Glutamatergic neuron (in vitro differentiated cells): ENCODE measurements around the gene TACC2. TPM values are rescaled to one million over a fixed set of nuclear protein-coding genes. Genes with fewer than 3 reads are reported as not detected.

Experiments
- DNase-seq: peaks from one replicate; pipeline ENCODE4 v3.0.0; 2022
- H3K27ac Mint-ChIP-seq: one replicate; pipeline ENCODE4 v1.8.0; 2020; ENCODE audit warnings: mild to moderate bottlenecking, mixed read lengths, inconsistent platforms; ENCODE audit not compliant: unreplicated experiment
- H3K27me3 Mint-ChIP-seq: one replicate; pipeline ENCODE4 v1.8.0; 2020; ENCODE audit warnings: mild to moderate bottlenecking, moderate library complexity, mixed read lengths, inconsistent platforms; ENCODE audit not compliant: unreplicated experiment
- H3K36me3 Mint-ChIP-seq: one replicate; pipeline ENCODE4 v1.8.0; 2020; ENCODE audit warnings: mild to moderate bottlenecking, mixed read lengths, inconsistent platforms; ENCODE audit not compliant: unreplicated experiment
- H3K4me1 Mint-ChIP-seq: one replicate; pipeline ENCODE4 v1.8.0; 2020; ENCODE audit warnings: mild to moderate bottlenecking, low read depth, mixed read lengths, inconsistent platforms; ENCODE audit not compliant: unreplicated experiment
- H3K4me3 Mint-ChIP-seq: one replicate; pipeline ENCODE4 v1.8.0; 2020; ENCODE audit warnings: mild to moderate bottlenecking, mixed read lengths, inconsistent platforms; ENCODE audit not compliant: unreplicated experiment
- H3K9me3 Mint-ChIP-seq: one replicate; pipeline ENCODE4 v1.8.0; 2020; ENCODE audit warnings: mild to moderate bottlenecking, moderate library complexity, mixed read lengths, inconsistent platforms; ENCODE audit not compliant: unreplicated experiment
- total RNA-seq: library from RNA; stranded (reverse); fragmentation: NEBNext Ultra II Directional; extraction: Animal tissue kit (Norgen Biotek cat#: 25700); gene quantifications from one replicate; pipeline ENCODE4 v1.2.1, GENCODE V29; 2021; ENCODE audit not compliant: unreplicated experiment
- TF ChIP-seq, protein P1 (sequence below): fragments of 200-600 bp; sonication (generic); IDR thresholded peaks from one replicate; pipeline ENCODE4 v1.5.0; 2021; ENCODE audit not compliant: partially characterized antibody, unreplicated experiment

The TACC2 gene
- total RNA-seq, 1 donor from 2014 or later, result 499 TPM

DNA sequence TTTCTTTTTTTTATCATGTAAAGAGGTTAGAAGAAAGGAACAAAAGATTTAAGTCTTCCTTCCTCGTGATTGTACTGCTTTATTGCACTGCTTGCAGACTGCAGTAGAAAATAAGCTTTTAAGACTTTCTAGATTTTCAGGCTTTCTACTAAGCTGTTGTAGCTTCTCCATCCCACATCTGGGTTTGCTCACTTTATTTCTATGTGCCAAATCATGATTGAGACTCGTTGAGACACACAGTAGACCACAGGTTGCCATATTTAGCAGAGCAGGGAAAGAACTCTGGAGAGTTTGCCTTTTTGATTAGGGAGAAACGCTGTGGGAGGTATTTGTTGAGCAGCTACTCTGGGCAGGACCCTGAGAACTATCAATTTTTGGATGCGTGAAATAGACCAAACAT lies 192.9 kb downstream of the TACC2 start:
- no peak overlapping the region for H3K27ac Mint-ChIP-seq
- TF ChIP-seq, protein P1, sequence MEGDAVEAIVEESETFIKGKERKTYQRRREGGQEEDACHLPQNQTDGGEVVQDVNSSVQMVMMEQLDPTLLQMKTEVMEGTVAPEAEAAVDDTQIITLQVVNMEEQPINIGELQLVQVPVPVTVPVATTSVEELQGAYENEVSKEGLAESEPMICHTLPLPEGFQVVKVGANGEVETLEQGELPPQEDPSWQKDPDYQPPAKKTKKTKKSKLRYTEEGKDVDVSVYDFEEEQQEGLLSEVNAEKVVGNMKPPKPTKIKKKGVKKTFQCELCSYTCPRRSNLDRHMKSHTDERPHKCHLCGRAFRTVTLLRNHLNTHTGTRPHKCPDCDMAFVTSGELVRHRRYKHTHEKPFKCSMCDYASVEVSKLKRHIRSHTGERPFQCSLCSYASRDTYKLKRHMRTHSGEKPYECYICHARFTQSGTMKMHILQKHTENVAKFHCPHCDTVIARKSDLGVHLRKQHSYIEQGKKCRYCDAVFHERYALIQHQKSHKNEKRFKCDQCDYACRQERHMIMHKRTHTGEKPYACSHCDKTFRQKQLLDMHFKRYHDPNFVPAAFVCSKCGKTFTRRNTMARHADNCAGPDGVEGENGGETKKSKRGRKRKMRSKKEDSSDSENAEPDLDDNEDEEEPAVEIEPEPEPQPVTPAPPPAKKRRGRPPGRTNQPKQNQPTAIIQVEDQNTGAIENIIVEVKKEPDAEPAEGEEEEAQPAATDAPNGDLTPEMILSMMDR, result no peak
- H3K4me3 Mint-ChIP-seq, result peak overlapping the region; percentile 16

DNA sequence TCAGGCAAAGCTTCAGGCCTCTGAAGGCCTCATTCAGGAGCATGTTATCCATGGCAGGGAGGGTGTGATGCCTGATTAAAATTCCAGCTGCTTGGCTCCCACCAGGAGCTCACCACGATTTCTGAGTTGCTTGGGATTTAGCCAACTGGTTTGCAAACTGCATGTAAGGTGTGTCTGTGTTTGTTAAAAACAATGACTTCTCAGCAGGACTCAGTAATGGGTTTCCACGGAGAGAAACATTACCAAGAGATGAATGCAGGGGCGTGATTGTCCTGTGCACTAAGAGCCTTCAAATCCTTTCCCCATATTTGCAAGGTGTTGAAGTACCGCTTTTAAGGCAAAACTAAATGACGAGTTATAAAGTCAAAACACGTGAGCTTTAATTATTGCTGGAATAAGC lies 193.3 kb downstream of the TACC2 start:
- peak overlapping the region; percentile 70 for H3K4me3 Mint-ChIP-seq
- peaks cover 2% of the 10 kb centered on the region for H3K27me3 Mint-ChIP-seq
- H3K27ac Mint-ChIP-seq, result peak overlapping the region; percentile 73
- peaks cover 41% of the 10 kb centered on the region for H3K4me1 Mint-ChIP-seq
- TF ChIP-seq, protein P1, result no peak
- no peaks in the 10 kb centered on the region for H3K36me3 Mint-ChIP-seq
- DNase-seq, result no peak
- H3K9me3 Mint-ChIP-seq, result peaks cover 5% of the 10 kb centered on the region

More for the DNA sequence above, 192.9 kb downstream of the TACC2 start:
- Mint-ChIP-seq H3K4me1 (peaks cover 43% of the 10 kb centered on the region), H3K36me3 (no peaks in the 10 kb centered on the region), H3K9me3 (peaks cover 5% of the 10 kb centered on the region), H3K27me3 (peaks cover 2% of the 10 kb centered on the region)
- no peak for DNase-seq

DNA sequence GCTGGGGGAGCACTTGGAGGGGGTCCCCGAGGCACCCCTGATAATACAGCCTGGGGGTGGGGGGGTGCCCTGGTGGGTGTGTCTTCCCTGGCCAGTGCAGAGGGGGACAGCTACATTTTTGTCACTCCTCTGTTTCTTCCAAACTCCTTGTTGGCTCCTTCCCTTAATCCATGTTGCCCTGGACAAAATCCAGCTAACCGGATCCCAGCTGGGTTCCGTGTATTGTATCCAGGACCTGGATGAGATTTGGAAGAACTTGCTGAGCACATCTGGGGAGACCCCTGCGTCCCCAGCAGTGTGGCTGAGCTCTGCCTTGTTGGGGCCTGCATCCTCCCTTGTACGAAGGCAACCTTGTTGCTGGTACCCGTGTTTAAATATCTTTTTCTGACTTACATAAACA lies 195.3 kb downstream of the TACC2 start:
- peaks cover 6% of the 10 kb centered on the region for H3K9me3 Mint-ChIP-seq
- no peak overlapping the region for H3K4me3 Mint-ChIP-seq
- H3K27me3 Mint-ChIP-seq, result peaks cover 2% of the 10 kb centered on the region
- peaks cover 44% of the 10 kb centered on the region for H3K4me1 Mint-ChIP-seq
- no peak for DNase-seq
- no peaks in the 10 kb centered on the region for H3K36me3 Mint-ChIP-seq
- H3K27ac Mint-ChIP-seq, result no peak overlapping the region
- TF ChIP-seq, protein P1, result no peak

DNA sequence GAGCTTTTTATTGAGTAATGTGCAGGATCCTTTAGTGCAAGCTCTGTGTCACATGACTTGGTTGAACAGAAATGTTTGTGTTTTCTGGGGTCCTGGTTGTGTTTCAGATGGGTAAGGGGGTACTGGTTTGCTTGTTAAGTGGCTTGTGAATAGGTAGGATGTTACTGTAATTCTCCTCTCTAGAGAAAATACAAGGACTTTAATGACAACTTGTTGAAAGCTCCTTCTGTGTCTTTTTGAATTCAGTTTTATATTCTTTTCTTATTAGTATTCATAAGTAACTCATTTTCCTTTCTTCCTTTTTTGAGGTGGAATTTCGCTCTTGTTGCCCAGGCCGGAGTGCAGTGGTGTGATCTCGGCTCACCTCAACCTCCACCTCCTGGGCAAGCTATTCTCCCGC lies 196.7 kb downstream of the TACC2 start:
- no peak overlapping the region for H3K4me3 Mint-ChIP-seq
- H3K27me3 Mint-ChIP-seq, result peaks cover 2% of the 10 kb centered on the region
- no peak for DNase-seq
- peaks cover 52% of the 10 kb centered on the region for H3K4me1 Mint-ChIP-seq
- peaks cover 6% of the 10 kb centered on the region for H3K9me3 Mint-ChIP-seq
- H3K36me3 Mint-ChIP-seq, result no peaks in the 10 kb centered on the region
- TF ChIP-seq, protein P1, result no peak
- H3K27ac Mint-ChIP-seq, result no peak overlapping the region

DNA sequence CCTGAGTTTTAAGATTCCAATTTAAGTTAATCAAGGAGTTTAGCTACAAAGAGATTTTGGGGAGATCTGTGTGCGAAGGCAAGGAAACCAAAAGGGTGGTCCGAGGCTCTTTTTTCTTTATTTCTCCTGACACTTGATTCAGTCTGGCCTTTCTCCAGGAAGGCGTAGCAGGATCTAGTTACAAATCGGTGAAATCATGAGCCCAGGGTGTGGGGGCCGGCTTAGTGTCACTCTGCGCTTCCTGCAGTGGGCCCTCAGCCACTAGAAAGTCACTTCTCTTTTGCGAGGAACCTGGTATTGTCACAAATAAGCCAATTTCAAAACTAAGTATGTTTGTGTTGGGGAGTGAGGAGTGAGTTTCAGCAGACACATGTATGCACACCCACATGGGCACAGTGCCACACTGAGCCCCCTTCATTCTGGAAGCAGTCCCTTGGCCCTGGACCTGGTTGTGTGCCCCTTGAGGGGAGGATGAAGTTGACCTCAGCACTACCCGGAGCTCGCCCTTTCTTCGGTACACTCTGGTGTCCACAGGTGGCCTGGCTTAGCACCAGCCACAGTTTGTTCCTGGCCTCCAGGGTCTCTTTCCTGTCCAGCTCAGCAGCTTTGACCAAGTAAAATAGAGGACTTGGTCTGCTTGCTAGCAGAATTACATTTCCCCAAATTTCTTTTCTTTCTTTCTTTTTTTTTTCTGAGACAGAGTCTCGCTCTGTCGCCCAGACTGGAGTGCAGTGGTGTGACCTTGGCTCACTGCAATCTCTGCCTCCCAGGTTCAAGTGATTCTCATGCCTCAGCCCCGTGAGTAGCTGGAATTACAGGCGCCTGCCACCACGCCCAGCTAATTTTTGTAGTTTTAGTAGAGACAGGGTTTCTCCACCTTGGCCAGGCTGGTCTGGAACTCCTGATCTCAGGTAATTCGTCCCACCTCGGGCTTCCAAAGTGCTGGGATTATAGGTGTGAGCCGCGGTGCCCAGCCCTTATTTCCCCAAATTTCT lies 198.2 kb downstream of the TACC2 start:
- Mint-ChIP-seq H3K4me3 (peak overlapping the region; percentile 15), H3K9me3 (peaks cover 10% of the 10 kb centered on the region), H3K27ac (no peak overlapping the region), H3K4me1 (peaks cover 55% of the 10 kb centered on the region), H3K36me3 (no peaks in the 10 kb centered on the region), H3K27me3 (peaks cover 2% of the 10 kb centered on the region)
- no peak for DNase-seq
- TF ChIP-seq, protein P1, result no peak
